NCI-H526 treated with DMSO at 0.1 percent for 48 hours (cell line): ENCODE data around the gene RGS18.
"Not testable (repeated sequence)": the region's sequence is repeated elsewhere in the genome, so short reads cannot be mapped to it uniquely, and the experiment has no call there.

Experiments
- DNase-seq: peaks from one replicate; lab custom pipeline; 2025; lab: John Stamatoyannopoulos, UW

Gene RGS18, protein sequence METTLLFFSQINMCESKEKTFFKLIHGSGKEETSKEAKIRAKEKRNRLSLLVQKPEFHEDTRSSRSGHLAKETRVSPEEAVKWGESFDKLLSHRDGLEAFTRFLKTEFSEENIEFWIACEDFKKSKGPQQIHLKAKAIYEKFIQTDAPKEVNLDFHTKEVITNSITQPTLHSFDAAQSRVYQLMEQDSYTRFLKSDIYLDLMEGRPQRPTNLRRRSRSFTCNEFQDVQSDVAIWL

DNA sequence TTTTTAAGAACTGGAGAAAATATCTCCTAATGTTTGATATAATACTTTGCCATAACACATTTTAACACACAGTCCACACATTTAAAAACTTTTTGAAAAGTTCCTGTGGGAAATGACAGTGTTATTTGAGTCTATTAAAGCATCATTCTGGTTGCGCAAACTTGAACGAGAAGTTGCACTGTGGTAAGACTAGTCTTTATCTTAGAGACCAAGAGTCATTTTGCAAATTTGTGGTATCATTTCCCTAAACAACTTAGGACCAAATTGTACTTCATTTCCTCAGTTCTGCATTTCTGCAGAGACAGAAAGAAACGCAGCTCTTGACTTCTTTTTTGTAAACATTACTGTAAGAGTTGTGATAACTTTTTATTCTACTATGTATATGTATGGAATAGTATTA lies at the start of gene RGS18:
TSS of gene RGS18 (plus strand) at position 282 of the 400 bp plus-strand sequence. CDS start 176 bp downstream, outside the sequence.
- no peak for DNase-seq

DNA sequence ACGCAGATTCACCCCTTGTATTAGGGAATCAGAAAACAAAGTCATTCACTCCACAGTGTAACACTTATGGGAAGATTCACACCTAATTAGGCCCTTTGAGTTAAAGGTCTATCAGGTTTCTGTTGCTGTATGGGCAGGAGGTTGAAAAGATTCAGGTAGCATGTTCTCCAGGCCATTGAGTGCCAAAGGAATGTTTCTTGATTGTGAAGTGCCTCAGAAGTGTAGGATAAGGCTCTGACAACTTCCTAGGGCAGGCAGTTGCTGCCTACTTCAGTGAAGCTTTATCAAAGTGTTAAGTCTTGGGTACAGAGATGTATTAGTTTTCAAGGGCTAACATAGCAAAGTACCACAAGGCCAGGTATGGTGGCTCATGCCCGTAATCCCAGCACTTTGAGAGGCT lies 48.7 kb upstream of the RGS18 start:
- no peak for DNase-seq

DNA sequence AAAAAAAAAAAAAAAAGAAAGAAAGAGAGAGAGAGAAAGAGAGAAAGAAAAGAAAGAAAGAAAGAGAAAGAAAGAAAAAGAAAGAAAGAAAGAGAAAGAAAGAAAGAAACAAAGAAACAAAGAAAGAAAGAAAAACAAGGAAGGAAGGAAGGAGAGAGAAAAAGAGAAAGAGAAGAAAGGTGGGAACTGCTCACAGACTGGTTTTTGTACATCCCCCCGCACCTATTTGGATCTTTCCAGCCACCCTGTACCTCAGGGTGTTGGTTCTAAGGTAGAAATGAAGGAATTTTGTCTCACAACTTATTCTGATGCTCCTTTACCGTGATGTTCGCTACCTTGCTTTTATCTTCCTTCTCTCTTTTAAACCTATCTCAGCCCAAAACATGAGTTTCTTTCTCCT lies 43.3 kb upstream of the RGS18 start:
- no peak for DNase-seq

DNA sequence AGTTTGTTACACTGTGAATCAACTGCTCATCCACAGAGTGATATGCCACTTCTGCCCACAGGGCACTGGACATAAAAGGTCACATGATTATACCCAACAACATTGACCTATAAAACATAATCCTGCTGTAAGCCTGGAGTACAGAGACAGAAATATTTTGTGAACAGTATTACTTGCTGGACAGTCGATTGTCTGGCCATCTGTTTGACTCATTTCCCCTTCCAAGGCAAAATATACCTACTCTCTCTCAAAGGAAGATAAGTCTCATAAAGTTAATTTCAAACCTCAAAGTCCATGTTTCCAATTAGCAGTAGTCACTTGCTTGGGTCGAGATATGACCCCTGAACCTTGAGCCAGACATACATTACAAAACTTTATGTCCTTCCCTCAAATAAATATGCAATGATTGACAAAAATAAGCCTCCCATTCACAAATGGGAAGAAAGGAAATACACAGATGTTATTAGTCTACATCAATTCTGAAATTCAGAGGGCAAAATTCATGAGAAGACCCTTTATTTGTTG lies 39.3 kb upstream of the RGS18 start:
- no peak for DNase-seq

DNA sequence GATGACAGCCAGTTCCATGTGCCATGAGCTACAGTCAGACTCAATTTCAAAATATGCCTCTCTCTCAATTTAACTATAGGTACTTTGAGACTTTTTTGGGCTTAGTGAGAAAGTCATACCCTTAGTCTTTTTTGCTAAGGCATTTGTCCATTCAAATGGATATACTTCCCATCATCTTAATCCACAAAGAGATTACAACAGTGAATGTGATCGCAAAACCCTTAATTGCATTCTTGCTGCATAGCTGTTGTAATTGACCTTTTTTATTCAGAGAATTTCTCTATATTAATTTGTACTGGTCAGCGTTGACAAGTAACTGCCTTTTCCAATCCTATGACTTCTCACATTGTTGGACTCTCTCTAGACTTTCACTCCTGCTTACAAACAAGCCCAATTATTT lies 38.6 kb upstream of the RGS18 start:
- DNase-seq: no peak

DNA sequence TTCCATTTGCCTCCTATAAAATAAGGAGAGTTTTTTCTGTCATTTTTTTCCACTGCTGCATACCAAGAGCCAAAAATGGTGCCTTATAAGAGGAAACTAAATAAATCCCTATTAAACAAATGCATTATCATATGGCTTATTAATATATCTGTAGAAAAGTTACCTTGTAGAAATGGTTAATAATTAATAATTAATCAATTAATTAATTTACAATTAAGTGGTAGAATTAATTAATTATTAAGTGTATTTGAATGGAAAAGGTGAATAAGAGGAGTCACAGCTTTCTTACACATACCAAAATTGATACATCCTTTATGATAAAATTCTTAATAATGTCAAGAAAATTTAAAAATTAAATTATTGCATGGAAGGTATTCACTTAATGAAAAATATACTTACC lies 35.6 kb upstream of the RGS18 start:
- DNase-seq: no peak

DNA sequence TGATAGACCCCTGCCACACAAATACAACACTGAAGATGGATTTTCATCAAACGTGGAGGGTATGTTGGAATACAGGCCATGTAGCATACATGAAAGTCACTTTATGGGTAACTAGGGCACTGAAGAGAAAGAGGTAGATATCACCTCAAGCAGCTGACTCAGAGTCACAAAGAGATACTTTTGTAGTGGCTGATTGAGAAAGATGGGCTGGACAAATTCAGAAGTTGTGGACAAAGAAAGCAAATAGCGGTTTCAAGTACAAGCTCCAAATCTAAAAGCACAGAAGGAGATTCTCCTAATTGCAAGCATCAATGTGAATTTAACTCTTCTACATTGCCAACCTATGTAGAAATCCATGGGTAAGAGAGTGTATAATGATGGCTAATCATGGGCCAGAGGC lies 35.0 kb upstream of the RGS18 start:
- DNase-seq: no peak

DNA sequence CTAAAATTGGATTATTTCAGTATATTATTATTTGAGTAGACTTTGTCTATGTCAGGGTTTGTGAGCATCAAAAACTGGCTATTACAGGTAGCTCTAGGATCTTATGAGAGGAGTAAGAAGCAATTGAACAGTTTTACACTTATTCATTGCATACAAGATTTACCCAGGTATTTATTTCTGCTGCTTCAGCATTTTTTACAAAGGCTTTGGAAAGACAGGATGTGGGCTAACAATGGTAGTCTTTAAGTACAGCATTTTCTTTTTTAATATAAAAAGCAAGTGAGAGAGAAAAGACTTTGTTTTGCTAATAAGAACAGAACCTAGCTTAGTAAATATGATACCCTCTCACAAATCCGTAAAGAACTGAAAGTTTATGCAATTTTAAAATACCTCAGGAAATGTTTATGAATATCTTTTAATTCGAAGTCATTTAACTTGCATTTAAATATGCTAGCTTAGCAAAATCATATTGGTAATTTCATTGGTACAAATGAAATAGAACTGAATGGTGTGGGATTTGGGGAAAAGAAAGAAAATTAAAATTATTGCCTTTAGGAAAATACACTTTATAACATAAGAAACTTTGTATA lies 32.1 kb upstream of the RGS18 start:
- no peak for DNase-seq

DNA sequence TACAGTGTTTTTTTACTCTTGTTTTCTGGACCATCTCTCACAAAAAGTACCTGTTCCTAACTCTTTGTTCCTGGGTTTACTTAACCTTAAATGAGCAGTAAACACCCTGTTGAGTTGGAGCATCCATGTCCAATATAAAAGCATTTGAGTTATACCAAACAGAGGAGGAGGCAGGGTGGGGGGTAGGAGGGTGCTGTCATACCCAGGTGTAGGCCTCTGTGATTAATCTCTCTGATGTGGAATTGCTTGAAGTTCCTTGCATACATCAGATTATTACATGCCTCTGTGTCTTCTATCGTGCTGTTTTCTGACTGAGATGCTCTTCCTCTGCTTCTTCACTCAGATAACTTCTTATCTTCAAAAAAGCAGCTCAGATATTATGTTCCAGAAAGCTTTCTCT lies 28.1 kb upstream of the RGS18 start:
- no peak for DNase-seq

DNA sequence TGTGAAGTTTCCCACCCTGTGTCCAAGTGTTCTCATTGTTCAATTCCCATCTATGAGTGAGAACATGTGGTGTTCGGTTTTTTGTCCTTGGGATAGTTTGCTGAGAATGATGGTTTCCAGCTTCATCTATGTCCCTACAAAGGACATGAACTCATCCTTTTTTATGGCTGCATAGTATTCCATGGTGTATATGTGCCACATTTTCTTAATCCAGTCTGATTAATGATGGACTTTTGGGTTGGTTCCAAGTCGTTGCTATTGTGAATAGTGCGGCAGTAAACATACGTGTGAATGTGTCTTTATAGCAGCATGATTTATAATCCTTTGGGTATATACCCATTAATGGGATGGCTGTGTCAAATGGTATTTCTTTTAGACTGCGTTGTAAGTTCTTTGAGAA lies 27.4 kb upstream of the RGS18 start:
- DNase-seq: not testable (repeated sequence)

DNA sequence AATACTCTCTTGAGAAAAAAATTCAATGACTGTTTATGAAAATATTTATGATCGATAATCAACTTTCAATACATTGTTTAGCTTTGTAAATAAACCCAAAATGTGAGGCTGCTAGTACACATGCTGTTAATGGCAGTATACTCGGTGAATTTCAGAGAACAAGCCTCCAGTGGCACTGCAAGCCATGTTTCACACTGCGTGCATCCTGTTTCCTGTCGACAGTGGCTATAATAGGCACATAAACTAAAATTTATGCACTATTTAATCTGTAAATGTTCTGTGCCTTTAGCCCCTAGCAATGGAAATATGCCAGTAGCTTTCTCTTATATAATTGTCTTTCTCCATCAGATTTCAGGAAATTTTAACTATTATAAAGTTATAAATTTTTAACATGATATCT lies 26.3 kb upstream of the RGS18 start:
- no peak for DNase-seq

DNA sequence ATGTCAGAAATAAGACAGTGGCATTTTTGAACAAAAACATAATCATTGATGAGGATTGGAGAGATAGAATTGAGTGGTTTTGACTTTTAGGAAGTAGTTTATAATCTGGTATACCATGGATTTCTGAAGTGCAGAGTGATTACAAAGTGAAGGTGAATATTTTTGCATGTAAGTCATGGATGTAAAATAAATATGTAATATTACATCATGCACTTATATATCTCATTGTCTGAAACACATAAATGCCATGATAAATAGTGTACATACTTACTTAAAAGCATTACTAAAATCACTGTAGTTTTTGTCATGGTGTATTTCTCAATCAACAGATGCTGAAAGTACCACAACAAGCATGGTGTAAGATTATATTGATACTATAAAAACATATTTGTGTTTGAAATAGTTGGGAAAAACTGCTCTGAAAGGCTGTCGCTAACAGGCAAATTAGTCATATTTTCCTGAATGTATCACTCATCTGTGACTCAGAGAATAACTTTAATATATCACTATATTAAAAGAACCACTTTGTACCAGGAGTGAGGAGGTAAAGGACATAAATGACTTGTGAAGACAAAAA lies 24.8 kb upstream of the RGS18 start:
- DNase-seq: no peak

DNA sequence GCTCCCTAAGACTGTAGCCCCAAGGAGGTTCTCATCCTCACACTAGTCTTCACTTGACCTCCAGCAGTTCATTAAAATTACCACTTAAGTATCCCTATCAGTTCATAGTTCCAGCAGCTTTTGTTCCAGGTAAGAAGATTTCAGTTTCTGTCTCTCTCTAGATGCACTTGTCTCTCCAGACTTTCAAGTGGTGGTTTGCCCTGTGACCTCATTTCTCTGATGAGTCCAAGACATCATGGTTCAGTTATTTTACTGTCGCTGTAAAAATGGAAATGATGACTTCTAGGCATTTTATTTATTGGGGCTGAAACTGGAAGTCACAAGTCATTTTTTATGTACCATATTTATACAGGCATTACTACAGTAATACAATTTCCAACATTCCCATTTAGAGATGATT lies 17.9 kb upstream of the RGS18 start:
- no peak for DNase-seq

DNA sequence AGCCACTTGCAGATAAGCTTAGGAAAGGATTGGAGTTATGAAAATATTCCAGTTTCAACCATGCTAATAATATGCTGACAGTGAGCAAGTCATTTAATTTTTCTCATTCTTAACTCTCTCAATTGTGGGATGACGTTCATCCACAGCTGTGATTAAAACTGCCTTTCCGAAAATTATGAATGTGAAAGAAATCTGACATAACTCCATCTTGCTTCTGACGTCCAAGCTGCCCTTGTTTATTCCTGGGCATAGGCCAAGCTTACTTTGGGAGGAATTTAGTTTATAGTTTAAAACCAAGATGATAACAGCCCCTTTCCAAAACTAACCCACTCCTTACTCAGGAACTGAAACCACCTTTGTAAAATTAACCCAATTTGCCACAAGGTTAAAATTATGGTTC lies 11.0 kb upstream of the RGS18 start:
- no peak for DNase-seq

DNA sequence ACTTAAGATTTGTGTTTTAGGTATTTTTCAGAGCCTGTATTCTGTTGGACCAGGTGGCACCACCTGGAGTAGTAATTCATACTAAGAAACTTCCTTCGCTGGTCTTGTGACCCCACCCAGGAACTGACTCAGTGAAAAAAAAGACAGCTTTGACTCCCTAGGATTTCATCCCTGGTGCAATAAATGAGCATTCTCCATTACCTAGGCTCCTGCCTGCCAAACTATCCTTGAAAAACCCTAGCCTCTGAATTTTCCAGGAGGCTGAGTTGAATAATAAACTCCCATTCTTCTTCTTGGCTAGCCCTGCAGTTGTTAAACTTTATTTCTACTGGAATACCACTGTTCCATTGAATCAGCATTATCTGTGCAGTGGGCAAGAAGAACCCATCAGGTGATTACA lies 10.6 kb upstream of the RGS18 start:
- DNase-seq: no peak

DNA sequence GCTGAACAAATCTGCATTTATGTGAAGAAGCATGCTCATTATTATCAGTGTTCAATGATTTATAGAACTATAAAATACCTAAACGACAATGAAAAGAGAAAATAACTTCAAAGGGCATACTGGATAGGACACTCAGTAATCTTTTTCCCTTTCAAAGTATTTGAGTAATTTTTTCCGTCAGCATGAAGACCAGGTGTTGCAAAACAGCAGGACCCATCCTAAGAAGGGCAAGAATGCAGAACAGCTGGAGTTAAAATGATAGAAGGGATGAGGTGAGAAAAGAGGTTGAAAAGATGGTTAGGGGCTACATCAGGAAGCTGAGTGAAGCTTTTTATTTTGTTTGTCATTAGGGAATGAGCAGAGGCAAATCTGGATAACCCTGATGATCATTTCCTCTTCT lies 7.1 kb upstream of the RGS18 start:
- no peak for DNase-seq

DNA sequence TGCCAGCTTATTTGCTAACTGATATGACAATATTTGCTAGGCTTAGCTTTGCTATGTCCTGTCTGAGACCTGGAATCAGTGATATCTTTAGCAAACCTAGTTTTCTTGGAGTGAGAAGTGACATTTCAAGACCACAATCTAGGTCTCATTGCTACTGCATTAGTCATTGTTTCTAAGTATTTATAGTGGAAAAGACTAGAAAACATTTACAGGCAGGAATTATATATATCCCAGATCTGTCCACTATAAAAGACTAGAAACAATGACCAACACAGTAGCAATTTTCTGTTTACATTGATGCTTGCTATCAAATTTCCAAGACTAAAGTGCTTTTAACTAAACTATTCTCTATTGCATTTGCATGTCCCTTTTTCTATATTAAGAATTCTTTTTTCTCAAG lies 5.0 kb upstream of the RGS18 start:
- no peak for DNase-seq

DNA sequence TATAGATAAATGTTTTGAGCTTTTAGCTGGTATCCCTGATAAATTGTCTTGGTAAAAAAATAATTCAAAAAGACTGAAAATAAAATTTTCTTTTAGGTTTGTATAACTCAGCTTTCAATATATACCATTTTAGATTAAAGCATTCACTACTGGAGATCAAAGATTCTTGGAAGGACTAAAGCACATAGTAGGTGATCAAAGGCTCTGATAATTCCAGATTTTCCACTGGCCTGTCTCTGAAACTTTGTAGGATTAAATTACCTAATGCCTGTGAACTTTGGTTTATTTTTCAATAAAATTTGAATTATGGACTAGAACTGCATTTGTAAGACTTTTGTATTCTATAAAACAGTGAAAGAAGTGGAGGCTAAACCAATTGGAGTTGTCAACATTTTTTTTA lies 1.2 kb upstream of the RGS18 start:
- DNase-seq: no peak

DNA sequence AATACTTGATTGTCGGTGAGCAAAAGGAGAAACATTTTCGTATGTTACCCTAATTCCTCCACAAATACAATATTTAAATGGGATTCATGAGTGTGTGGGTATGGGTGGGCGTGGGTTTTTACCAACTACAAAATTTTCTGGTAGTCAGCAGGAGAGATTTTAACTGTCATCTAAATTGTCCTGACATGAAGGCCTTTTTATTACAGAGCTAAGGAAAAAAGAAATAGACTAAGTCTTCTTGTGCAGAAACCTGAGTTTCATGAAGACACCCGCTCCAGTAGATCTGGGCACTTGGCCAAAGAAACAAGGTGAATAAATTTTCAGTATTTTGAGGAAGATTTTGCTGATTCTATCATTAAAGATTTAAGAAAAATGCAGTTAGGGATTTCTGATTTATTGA lies 752 bp downstream of the RGS18 start:
- no peak for DNase-seq

DNA sequence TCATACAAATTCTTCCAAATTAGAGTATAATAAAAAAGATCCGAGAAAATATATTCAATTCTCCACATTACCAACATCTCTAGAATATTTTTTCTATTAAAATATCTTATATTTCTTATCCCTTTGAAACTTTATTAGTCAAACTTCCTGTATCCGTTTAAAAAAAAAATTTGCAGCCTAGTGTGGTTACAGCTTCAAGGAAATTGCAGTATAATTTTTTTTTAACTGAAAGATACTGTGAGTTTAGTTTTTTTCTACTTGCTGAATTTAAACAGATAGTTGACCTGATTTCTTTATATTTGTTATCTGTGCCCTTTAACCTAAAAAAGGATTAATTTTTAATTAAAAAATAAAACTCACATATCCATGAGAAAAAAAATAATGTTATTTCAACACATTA lies 1.5 kb downstream of the RGS18 start:
- DNase-seq: no peak

DNA sequence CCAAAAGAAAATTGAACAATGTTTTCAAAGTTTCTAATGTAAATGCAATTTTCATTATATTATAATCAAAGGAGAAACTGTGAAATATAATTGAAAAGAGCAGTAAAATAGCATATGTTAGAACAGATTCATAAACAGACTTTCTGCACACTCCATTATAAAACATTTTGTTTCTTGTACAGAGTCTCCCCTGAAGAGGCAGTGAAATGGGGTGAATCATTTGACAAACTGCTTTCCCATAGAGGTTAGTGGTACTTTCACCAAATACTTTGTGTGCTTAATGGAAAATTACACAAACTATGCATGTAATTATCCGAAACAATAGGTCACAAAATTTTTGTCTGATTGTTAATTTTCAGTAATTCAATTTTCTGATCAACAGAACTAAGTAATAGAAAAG lies 1.9 kb downstream of the RGS18 start:
- no peak for DNase-seq

DNA sequence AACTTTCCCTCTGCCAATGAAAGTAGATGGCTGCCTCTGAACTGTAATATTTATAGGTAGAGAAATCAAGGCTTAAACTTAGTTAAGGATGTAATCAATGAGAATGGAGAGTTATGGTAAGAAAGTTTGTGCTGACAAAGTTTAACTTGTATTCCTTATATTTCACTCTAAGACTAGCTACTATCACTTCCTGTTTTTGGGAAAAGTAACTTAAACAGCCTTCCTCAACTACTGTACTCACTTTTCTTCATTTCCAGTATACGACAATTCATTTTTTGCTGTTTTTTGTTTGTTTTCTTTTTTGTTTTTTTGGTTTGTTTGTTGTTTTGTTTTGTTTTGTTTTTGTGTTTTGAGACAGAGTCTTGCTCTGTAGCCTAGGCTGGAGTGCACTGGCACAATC lies 3.7 kb downstream of the RGS18 start:
- no peak for DNase-seq

DNA sequence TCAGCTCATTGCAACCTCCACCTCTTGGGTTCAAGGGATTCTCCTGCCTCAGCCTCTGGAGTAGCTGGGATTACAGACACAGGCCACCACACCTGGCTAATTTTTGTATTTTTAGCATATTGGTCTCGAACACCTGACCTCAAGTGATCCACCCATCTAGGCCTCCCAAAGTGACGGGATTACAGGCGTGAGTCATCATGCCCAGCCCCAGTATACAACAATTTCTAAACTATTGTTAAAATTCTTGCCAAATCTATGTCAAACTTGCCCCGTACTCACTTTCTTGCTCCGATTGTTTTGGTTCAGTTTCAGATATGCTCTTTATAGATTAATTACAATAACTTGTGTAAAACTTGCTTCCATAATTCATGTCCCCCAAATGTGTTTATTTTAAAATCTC lies 4.1 kb downstream of the RGS18 start:
- DNase-seq: no peak

DNA sequence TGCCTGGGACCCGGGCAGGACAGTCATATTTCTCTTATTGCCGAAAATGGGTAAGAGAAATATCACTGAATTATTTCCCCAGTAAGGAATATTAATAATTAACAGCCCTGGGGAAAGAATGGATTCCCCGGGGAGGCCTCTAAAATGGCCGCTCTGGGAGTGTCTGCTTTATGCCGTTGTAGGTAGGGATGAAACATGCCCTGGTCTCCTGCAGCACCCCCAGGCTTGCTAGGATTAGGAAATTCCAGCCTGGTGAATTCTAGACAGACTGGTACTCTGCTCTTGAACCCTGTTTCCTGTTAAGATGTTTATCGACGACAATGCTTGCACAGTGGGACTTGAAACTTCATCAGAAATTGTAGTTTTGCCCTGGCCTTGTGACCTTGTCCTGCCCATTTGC lies 6.7 kb downstream of the RGS18 start:
- not testable (repeated sequence) for DNase-seq
